Measurements from ENCODE around the gene CPLX4.

The CPLX4 gene

DNA sequence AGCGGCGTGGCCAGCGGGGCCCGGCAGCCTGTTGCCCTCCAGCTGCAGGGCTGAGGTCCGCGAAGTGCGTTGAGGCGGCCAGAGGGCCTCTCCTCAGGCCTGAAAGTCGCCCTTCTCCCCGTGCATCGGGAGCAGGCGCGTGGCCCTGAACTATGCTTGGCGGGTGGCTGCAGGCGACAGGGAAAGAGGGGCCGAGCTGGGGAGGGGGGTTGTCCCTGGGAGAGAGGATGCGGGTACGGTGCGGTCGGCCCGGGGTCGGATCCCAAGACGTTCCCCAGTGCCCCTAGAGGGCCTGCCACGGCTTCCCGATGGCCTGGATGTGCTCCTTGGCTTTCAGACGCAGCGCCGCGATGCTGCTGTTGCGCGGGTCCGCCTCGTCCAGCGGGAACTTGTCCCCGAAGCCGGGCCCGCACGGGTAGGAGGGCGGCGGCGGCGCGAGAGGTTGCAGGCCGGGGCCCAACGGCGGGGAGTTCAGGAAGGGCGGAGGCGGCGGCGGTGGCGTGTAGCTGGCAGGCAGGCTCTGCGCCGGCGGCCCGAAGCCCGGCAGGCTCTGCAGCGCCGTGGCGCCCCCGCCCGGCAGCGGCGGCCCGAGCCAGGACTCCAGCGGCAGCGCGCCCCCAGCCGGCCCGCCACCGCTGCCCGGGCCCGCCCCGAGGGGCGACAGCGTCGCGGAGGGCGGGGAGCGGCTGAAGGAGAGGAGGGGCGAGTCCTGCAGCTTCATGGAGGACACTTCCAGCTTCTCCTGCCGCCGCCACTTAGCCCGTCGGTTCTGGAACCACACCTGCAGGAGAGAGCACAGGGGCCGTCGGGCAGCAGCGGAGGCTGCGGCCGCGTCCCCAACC is 49.5 kb downstream of the CPLX4 start:
- no peak overlapping the region for H3K27ac ChIP-seq (ENCODE audit: low read depth, low read length)
- no peak overlapping the region for H3K9ac ChIP-seq (ENCODE audit: low read length)
- H3K36me3 ChIP-seq (ENCODE audit: insufficient read depth, low read length) = no peaks in the 10 kb centered on the region
- peaks cover 26% of the 10 kb centered on the region for H3K4me1 ChIP-seq (ENCODE audit: insufficient read depth, low read length)
- peaks cover 4% of the 10 kb centered on the region for H3K9me3 ChIP-seq (ENCODE audit: low read length)
- peaks cover 72 to 98% of the 10 kb centered on the region in 2 donors for H3K27me3 ChIP-seq (ENCODE audit: control insufficient read depth in 1 of 2, insufficient read depth in 2 of 2, low read length in 2 of 2)
- no peak overlapping the region for H3K4me3 ChIP-seq (ENCODE audit: low read depth in 1 of 2, low read length in 2 of 2)

- Histone ChIP-seq H3K27me3 (ENCODE audit: control insufficient read depth in 1 of 2, insufficient read depth in 2 of 2, low read length in 2 of 2) (peaks cover 69 to 98% of the 10 kb centered on the region in 2 donors), H3K4me3 (ENCODE audit: low read depth in 1 of 2, low read length in 2 of 2) (no peak overlapping the region), H3K27ac (ENCODE audit: low read depth, low read length) (no peak overlapping the region), H3K36me3 (ENCODE audit: insufficient read depth, low read length) (no peaks in the 10 kb centered on the region), H3K9ac (ENCODE audit: low read length) (no peak overlapping the region), H3K9me3 (ENCODE audit: low read length) (peaks cover 4% of the 10 kb centered on the region), H3K4me1 (ENCODE audit: insufficient read depth, low read length) (peaks cover 19% of the 10 kb centered on the region)
These were observed 50.2 kb downstream of the CPLX4 start for GRCh38 chr18:59268127-59268720.

DNA sequence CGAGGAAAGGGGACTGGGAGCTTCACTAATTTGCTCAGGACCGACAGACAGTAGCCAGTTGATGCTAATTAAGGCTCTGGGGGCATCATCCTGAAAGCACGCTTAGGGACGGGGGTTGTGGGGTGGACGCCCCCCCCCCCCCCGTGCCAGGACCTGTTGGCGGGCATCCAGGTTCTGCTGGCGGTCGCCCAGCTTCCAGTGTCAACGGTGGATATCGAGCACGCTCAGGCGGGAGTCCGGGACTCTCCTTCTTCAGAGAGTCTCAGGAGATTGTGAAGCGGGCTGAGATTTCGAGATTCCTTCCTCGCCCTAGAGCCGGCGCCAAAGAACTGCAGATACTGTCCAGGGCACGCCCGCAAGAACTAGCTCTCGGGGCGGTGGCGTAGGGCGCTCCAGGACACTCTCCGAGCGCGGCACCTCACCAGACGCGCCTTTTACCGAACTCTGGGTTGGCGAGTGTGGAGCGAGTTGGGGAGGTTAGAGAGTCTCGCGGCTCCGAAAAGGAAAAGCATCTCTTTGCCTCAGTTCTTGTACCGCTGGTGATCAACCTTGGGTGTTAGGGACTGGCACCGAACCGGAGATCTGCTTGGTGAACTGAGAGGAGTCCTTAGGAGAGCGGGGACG is 50.8 kb downstream of the CPLX4 start:
- H3K36me3 ChIP-seq (ENCODE audit: insufficient read depth, low read length) = no peaks in the 10 kb centered on the region
- H3K27ac ChIP-seq (ENCODE audit: low read depth, low read length) = no peak overlapping the region
- H3K4me3 ChIP-seq (ENCODE audit: low read depth in 1 of 2, low read length in 2 of 2) = no peak overlapping the region
- H3K9ac ChIP-seq (ENCODE audit: low read length) = no peak overlapping the region
- peaks cover 19% of the 10 kb centered on the region for H3K4me1 ChIP-seq (ENCODE audit: insufficient read depth, low read length)
- peaks cover 66 to 97% of the 10 kb centered on the region in 2 donors for H3K27me3 ChIP-seq (ENCODE audit: control insufficient read depth in 1 of 2, insufficient read depth in 2 of 2, low read length in 2 of 2)
- peaks cover 4% of the 10 kb centered on the region for H3K9me3 ChIP-seq (ENCODE audit: low read length)

DNA sequence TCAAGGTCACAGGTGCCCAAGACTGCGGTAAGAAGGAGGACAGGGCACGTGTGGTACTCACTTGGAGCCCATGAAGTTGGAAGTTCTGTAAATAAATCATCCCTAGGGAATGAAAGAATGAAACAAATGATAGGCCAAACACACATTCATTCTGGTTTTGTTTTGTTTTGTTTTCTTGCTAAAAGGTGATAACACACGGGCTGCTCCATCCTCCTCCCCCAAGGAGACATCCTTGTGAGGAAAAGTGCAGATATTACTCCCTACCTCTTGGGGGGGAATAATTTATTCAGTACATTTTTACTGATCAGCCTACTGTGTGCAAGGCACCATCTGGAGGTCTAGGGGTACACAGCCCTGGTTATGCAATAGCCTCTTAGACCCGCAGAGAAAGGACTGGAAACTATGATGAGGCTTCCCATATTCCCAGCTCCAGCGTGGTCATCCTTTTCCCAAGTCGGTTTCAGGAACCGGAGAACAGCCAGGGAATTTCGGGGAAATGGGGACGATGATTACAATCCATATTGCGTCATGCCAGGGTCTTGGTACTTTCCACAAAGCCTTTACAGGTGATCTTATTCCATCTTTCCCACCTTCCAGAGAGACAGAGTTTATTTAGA is 51.5 kb downstream of the CPLX4 start:
- Histone ChIP-seq H3K4me3 (ENCODE audit: low read depth in 1 of 2, low read length in 2 of 2) (no peak overlapping the region), H3K9ac (ENCODE audit: low read length) (no peak overlapping the region), H3K27ac (ENCODE audit: low read depth, low read length) (no peak overlapping the region), H3K27me3 (ENCODE audit: control insufficient read depth in 1 of 2, insufficient read depth in 2 of 2, low read length in 2 of 2) (peaks cover 59 to 91% of the 10 kb centered on the region in 2 donors), H3K4me1 (ENCODE audit: insufficient read depth, low read length) (peaks cover 16% of the 10 kb centered on the region), H3K9me3 (ENCODE audit: low read length) (peaks cover 4% of the 10 kb centered on the region), H3K36me3 (ENCODE audit: insufficient read depth, low read length) (no peaks in the 10 kb centered on the region)

- H3K27ac ChIP-seq (ENCODE audit: low read depth, low read length) = no peak overlapping the region
- no peaks in the 10 kb centered on the region for H3K36me3 ChIP-seq (ENCODE audit: insufficient read depth, low read length)
- H3K9ac ChIP-seq (ENCODE audit: low read length) = no peak overlapping the region
- H3K4me3 ChIP-seq (ENCODE audit: low read depth in 1 of 2, low read length in 2 of 2) = no peak overlapping the region
- peaks cover 16% of the 10 kb centered on the region for H3K4me1 ChIP-seq (ENCODE audit: insufficient read depth, low read length)
- H3K9me3 ChIP-seq (ENCODE audit: low read length) = peaks cover 4% of the 10 kb centered on the region
- H3K27me3 ChIP-seq (ENCODE audit: control insufficient read depth in 1 of 2, insufficient read depth in 2 of 2, low read length in 2 of 2) = peaks cover 54 to 86% of the 10 kb centered on the region in 2 donors
These were observed 52.0 kb downstream of the CPLX4 start for GRCh38 chr18:59266459-59266858.

DNA sequence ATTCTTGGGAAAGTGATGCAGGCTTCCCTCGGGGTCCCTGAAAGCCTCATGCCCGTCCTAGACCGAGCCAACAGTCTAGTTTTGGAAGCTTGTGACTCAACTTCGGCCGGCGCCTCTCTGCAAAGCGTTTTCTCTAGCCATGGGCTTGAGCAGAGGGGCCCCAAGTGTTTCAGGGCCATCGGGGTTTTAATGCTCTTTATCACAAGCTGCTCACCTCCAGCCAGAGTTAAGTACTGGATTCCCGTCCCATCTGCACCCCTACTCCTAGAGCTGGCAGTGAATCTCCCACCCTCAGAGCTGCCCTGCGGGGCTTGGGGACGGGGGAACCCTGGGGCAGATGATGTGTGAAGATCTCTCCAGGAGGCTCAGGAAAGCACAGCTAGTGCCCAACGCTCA is 52.5 kb downstream of the CPLX4 start:
- no peak overlapping the region for H3K27ac ChIP-seq (ENCODE audit: low read depth, low read length)
- no peaks in the 10 kb centered on the region for H3K9me3 ChIP-seq (ENCODE audit: low read length)
- H3K4me1 ChIP-seq (ENCODE audit: insufficient read depth, low read length) = peaks cover 16% of the 10 kb centered on the region
- H3K9ac ChIP-seq (ENCODE audit: low read length) = no peak overlapping the region
- no peaks in the 10 kb centered on the region for H3K36me3 ChIP-seq (ENCODE audit: insufficient read depth, low read length)
- peaks cover 49 to 81% of the 10 kb centered on the region in 2 donors for H3K27me3 ChIP-seq (ENCODE audit: control insufficient read depth in 1 of 2, insufficient read depth in 2 of 2, low read length in 2 of 2)
- H3K4me3 ChIP-seq (ENCODE audit: low read depth in 1 of 2, low read length in 2 of 2) = no peak overlapping the region

GRCh38 chr18:59265246-59265973 is 53.0 kb downstream of the CPLX4 start:
- Histone ChIP-seq H3K27me3 (ENCODE audit: control insufficient read depth in 1 of 2, insufficient read depth in 2 of 2, low read length in 2 of 2) (peaks cover 44 to 75% of the 10 kb centered on the region in 2 donors), H3K9ac (ENCODE audit: low read length) (no peak overlapping the region), H3K4me1 (ENCODE audit: insufficient read depth, low read length) (peaks cover 16% of the 10 kb centered on the region), H3K27ac (ENCODE audit: low read depth, low read length) (no peak overlapping the region), H3K4me3 (ENCODE audit: low read depth in 1 of 2, low read length in 2 of 2) (no peak overlapping the region), H3K9me3 (ENCODE audit: low read length) (no peaks in the 10 kb centered on the region), H3K36me3 (ENCODE audit: insufficient read depth, low read length) (no peaks in the 10 kb centered on the region)

- H3K27ac ChIP-seq (ENCODE audit: low read depth, low read length) = no peak overlapping the region
- peaks cover 37 to 68% of the 10 kb centered on the region in 2 donors for H3K27me3 ChIP-seq (ENCODE audit: control insufficient read depth in 1 of 2, insufficient read depth in 2 of 2, low read length in 2 of 2)
- H3K4me1 ChIP-seq (ENCODE audit: insufficient read depth, low read length) = peaks cover 14% of the 10 kb centered on the region
- H3K36me3 ChIP-seq (ENCODE audit: insufficient read depth, low read length) = no peaks in the 10 kb centered on the region
- H3K9me3 ChIP-seq (ENCODE audit: low read length) = no peaks in the 10 kb centered on the region
- no peak overlapping the region for H3K4me3 ChIP-seq (ENCODE audit: low read depth in 1 of 2, low read length in 2 of 2)
- no peak overlapping the region for H3K9ac ChIP-seq (ENCODE audit: low read length)
These were observed 53.7 kb downstream of the CPLX4 start for GRCh38 chr18:59264651-59265245.

GRCh38 chr18:59264121-59264571 is 54.3 kb downstream of the CPLX4 start:
- Histone ChIP-seq H3K9me3 (ENCODE audit: low read length) (no peaks in the 10 kb centered on the region), H3K4me3 (ENCODE audit: low read depth in 1 of 2, low read length in 2 of 2) (no peak overlapping the region), H3K36me3 (ENCODE audit: insufficient read depth, low read length) (no peaks in the 10 kb centered on the region), H3K4me1 (ENCODE audit: insufficient read depth, low read length) (peaks cover 10% of the 10 kb centered on the region), H3K27me3 (ENCODE audit: control insufficient read depth in 1 of 2, insufficient read depth in 2 of 2, low read length in 2 of 2) (peaks cover 33 to 63% of the 10 kb centered on the region in 2 donors), H3K9ac (ENCODE audit: low read length) (no peak overlapping the region), H3K27ac (ENCODE audit: low read depth, low read length) (no peak overlapping the region)

DNA sequence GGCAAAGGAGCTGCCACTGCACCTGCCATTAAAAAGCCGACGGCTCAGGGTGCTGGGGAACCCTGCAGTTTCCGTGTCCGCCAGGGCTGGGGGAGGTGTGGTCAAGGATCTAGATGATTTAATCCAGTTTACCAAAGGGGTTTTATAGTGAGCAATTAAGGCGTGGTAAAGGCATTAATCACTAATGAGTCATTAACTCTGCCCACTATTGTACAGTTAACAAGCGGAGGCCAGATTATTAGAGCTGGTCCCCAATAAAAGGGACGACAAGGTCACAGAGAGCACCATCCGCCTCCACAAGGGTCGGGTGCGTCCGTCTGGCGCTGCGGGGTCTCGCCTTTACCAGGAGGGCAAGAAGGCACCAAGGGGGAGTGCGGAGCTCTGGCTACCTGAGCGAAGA is 54.8 kb downstream of the CPLX4 start:
- H3K9ac ChIP-seq (ENCODE audit: low read length) = no peak overlapping the region
- H3K27ac ChIP-seq (ENCODE audit: low read depth, low read length) = no peak overlapping the region
- H3K36me3 ChIP-seq (ENCODE audit: insufficient read depth, low read length) = no peaks in the 10 kb centered on the region
- H3K9me3 ChIP-seq (ENCODE audit: low read length) = no peaks in the 10 kb centered on the region
- peaks cover 32 to 59% of the 10 kb centered on the region in 2 donors for H3K27me3 ChIP-seq (ENCODE audit: control insufficient read depth in 1 of 2, insufficient read depth in 2 of 2, low read length in 2 of 2)
- H3K4me3 ChIP-seq (ENCODE audit: low read depth in 1 of 2, low read length in 2 of 2) = no peak overlapping the region
- peaks cover 10% of the 10 kb centered on the region for H3K4me1 ChIP-seq (ENCODE audit: insufficient read depth, low read length)
